Raji (cell line): ENCODE measurements around the gene CDKAL1.

Experiments used
- POLR2A ChIP-seq: IDR thresholded peaks from 2 replicates; pipeline ENCODE4 v1.6.1; 2011; ENCODE audit warnings: low read depth, low read length, control low read depth; ENCODE audit not compliant: insufficient read depth

Gene CDKAL1

GRCh38 chr6:20534295-20535262, at the start of gene CDKAL1:
Gene CDKAL1, plus strand, starts transcription at chr6:20534457. Its CDS starts 11,894 bp downstream, at chr6:20546351.
- TF ChIP-seq POLR2A: peak; percentile 86

GRCh38 chr6:20486641-20487040, 47.6 kb upstream of the CDKAL1 start:
- no peak for TF ChIP-seq POLR2A

- TF ChIP-seq POLR2A: no peak
Observed at GRCh38 chr6:20487669-20488375, 46.4 kb upstream of the CDKAL1 start.

GRCh38 chr6:20490591-20490990, 43.7 kb upstream of the CDKAL1 start:
- TF ChIP-seq POLR2A: no peak

DNA sequence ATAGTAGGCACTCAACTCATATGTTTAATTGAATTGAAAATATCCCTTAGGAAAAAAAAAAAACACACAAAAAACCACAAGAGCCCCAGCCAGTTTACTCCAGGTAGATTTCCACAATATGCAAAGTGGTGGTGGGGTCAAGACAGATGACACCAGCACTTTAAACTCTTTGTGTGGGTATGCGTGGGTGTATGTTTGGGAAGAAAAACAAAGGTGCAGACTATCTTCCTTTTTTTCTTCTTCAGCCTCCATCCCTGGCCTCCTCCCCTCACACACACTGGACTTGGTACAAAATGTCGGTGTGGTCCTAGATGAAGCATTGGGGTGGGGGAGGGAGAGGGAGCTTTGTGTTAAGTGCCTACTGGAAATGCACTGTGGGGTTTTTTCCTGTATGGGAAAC, 42.2 kb upstream of the CDKAL1 start:
- TF ChIP-seq POLR2A: no peak

DNA sequence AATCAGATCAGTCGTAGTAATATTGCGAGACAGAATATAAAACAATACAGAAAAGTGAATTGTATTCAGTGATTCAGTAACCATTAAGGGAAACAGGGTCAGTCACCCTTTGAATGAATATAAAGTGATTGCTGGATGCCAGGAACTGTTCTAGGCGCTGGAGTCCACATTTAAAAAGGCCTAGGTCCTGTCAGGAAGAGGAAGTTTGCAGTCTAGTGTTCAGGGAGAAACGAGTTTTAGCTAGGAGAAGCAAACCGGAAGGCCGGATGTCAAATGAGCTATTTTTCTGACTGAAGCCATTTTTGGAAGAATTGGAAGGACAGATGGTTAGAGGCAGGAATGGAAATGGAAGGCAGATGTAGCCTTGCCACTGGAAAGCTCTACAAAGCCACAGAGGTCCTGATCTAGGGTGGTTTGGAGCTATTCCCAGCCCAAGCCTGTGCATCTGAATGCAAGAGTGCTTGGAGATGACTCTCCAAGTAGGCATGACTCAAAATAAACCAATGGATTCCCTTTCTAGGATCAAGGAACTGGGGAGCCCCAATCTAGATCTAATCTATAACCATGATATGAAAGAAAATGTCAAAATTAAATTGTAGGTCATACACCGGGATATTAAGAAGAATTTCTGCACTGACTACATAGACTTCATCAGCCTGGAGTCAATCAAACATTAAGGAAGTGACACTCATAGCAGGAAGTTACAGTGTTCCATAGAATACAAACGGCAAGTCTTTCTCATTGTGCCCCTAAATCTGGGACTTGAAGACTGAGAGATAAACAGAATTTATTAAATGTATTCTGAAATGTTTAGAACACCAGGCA, 36.8 kb upstream of the CDKAL1 start:
- TF ChIP-seq POLR2A: no peak

DNA sequence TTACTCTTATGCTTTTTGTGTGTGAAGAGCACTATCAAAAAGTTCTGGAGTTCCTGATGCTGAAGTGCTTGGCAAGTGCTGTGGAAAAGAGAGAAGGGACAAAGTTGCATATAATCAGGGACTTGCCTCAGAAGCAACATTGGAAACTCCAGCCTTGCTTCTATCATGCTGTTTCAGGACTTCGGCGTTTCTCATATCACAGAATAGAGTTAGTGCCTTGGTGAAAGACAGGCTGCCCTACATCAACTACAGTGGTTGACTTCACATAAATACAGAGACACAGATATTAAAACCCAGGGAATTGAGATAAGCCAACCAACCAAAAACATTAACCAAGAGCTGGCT, 36.2 kb upstream of the CDKAL1 start:
- no peak for TF ChIP-seq POLR2A

GRCh38 chr6:20509212-20509611, 25.0 kb upstream of the CDKAL1 start:
- TF ChIP-seq POLR2A: no peak

DNA sequence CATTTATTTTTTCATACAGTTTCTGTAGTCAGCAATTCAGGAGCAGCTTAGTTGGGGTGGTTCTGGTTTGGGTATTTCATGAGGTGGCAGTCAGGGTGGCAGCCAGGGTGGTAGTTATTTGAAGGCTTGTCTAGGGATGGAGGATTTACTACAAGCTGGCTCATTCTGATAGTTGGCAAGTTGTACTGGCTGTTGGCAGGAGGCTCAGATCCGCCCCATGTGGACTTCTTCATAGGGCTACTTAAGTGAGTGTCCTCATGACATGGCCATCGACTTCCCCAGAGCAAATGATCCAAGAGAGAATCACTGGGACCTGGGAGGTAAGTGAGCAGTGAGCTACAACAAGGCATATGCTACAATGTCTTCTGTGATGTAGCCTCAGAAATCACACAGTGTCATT, 22.4 kb upstream of the CDKAL1 start:
- no peak for TF ChIP-seq POLR2A

GRCh38 chr6:20532881-20533280, 1.4 kb upstream of the CDKAL1 start:
- TF ChIP-seq POLR2A: no peak

- no peak for TF ChIP-seq POLR2A
Observed at GRCh38 chr6:20533746-20534294, 437 bp upstream of the CDKAL1 start.

DNA sequence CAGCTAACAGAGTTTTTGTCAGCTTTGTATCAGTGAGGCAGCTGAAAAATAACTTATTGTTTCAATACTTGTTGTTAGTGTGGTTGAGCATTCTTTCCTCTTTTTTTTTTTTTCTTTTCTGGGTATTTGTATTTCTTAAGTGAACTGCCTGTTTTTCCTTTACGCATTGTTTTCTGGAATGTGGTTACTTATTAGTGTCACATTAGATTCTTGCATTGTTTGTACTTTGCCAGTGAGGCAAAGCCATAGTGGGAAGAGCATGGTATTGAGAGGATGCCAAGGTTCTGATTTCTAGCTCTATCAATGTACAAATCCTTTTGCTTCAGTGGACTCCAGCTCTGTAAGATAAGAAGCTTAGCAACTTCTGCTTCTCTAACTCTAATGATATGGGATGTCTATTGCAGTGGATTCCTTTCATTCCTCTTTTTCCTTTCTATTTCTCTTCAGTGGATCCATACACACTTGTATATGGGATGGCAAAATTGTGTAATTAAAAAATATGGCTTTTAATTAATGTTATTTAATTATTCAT, 3.9 kb downstream of the CDKAL1 start:
- TF ChIP-seq POLR2A: no peak

DNA sequence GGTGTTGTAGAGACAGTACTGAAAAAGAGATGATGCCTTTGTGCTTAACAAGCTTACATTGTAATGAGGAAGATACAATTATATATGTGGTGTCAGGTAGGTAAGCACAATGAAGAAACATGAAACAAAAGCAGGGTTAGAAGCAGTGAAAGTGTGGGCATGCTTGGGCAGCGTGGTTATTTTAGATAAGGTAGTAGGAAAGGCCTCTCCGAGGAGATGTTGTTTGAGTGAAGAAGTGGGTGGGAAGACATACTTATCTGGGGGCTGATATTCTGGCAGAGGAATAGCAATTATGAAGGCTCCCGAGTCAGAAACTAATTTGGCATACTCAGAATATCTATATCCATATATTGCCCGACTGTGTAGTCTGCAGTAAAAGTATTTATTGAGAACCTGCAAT, 4.7 kb downstream of the CDKAL1 start:
- TF ChIP-seq POLR2A: no peak

DNA sequence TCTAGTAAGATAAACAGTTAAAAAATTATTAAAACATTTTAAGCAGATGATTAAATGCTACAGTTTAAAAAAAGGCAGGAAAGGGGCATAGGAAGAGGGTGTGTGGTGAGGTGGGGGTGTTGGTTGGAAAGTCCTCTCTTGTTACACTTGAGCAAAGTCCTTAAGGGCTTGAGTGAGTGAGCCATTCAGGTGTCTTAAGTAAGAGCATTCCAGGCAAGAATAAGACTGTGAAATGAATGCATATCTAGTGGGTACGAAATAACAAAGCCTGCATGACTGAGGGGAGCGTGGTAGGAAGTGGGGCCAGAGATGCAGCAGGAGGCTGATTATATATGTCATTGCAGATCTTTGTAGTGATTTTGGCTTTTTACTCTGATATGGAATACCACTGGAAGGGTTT, 5.1 kb downstream of the CDKAL1 start:
- TF ChIP-seq POLR2A: no peak

- TF ChIP-seq POLR2A: no peak
Observed at GRCh38 chr6:20540683-20541082, 6.4 kb downstream of the CDKAL1 start.
